ENCODE measurements around the gene SFMBT2. TPM values are rescaled to one million over a fixed set of nuclear protein-coding genes. Genes with fewer than 3 reads are reported as not detected.

SFMBT2 gene
- total and polyA plus RNA-seq, 2 of the 13 experiments (the other 11 are each of a cell fraction or from before 2014, with no cell fraction given): 0.01 to 0.02 TPM

- ATAC-seq (no peak), DNase-seq (ENCODE audit: low spot score) (no peak), FAIRE-seq (no peak)
- in situ Hi-C loops (cut with HindIII; ENCODE audit: extremely low pct_ligation_motif_present, low pct_unique_long_range_greater_than_20kb): no loop called here
- POLR2A ChIA-PET: no interaction called here
- Histone ChIP-seq H3K4me2 (ENCODE audit: low read depth, low read length) (no peak overlapping the region), H3K4me1 (ENCODE audit: insufficient read depth, low read length) (no peaks in the 10 kb centered on the region), H3K27ac (ENCODE audit: extremely low read length, insufficient read depth, low read length) (no peak overlapping the region), H3K4me3 (replicated peaks in 1 of 3; ENCODE audit: insufficient read depth in 1 of 3, low read depth in 2 of 3, low read length in 3 of 3) (no peak overlapping the region), H2AFZ (ENCODE audit: low read length) (no peak overlapping the region), H3K9me3 (ENCODE audit: low read length) (no peaks in the 10 kb centered on the region), H4K20me1 (ENCODE audit: insufficient read depth, low read length) (no peaks in the 10 kb centered on the region), H3K27me3 (ENCODE audit: control insufficient read depth in 1 of 2, insufficient read depth in 2 of 2, low read length in 2 of 2) (no peaks in the 10 kb centered on the region; a peak in 2 of 5 replicates), H3K9ac (ENCODE audit: insufficient read depth, low read depth, low read length) (no peak overlapping the region), H3K79me2 (ENCODE audit: insufficient read depth, low read length) (no peaks in the 10 kb centered on the region), H3K36me3 (replicated peaks in 1 of 2; ENCODE audit: control insufficient read depth in 1 of 2, insufficient read depth in 2 of 2, low read length in 2 of 2) (no peaks in the 10 kb centered on the region)
- WGBS (ENCODE audit: low lambda C conversion rate): under 1% methylated on average over 5 of the region's 8 CpGs
- TF ChIP-seq MYPOP (CRISPR knock-in tag; IDR thresholded peaks at IDR 0.05): no peak
- no peak for TF ChIP-seq MTF1 (CRISPR knock-in tag; IDR thresholded peaks at IDR 0.05)
- intact Hi-C loops (cut with micrococcal nuclease; ENCODE audit: unreplicated experiment): no loop called here
- CTCF ChIA-PET (ENCODE audit: low intra/inter-chr PET ratio, low total read pairs): no interaction called here
- no TSS peak for BruUV-seq (replicated peaks)
Measured at GRCh38 chr10:7258948-7259523, 151.8 kb downstream of the SFMBT2 start.

GRCh38 chr10:7255517-7255916, 155.3 kb downstream of the SFMBT2 start:
- Histone ChIP-seq H3K9ac (ENCODE audit: insufficient read depth, low read depth, low read length) (no peak overlapping the region), H4K20me1 (ENCODE audit: insufficient read depth, low read length) (no peaks in the 10 kb centered on the region), H3K4me1 (ENCODE audit: insufficient read depth, low read length) (no peaks in the 10 kb centered on the region), H3K27ac (ENCODE audit: extremely low read length, insufficient read depth, low read length) (no peak overlapping the region), H3K36me3 (replicated peaks in 1 of 2; ENCODE audit: control insufficient read depth in 1 of 2, insufficient read depth in 2 of 2, low read length in 2 of 2) (no peaks in the 10 kb centered on the region), H3K4me2 (ENCODE audit: low read depth, low read length) (no peak overlapping the region), H3K9me3 (ENCODE audit: low read length) (no peaks in the 10 kb centered on the region), H3K79me2 (ENCODE audit: insufficient read depth, low read length) (no peaks in the 10 kb centered on the region), H3K4me3 (replicated peaks in 1 of 3; ENCODE audit: insufficient read depth in 1 of 3, low read depth in 2 of 3, low read length in 3 of 3) (no peak overlapping the region), H2AFZ (ENCODE audit: low read length) (no peak overlapping the region), H3K27me3 (ENCODE audit: control insufficient read depth in 1 of 2, insufficient read depth in 2 of 2, low read length in 2 of 2) (no peaks in the 10 kb centered on the region; a peak in 1 of 5 replicates)
- ChIA-PET CTCF (ENCODE audit: low intra/inter-chr PET ratio, low total read pairs) (no interaction called here), POLR2A (no interaction called here)
- BruUV-seq (replicated peaks): no TSS peak
- FAIRE-seq: no peak
- in situ Hi-C loops (cut with HindIII; ENCODE audit: extremely low pct_ligation_motif_present, low pct_unique_long_range_greater_than_20kb): no loop called here
- intact Hi-C loops (cut with micrococcal nuclease; ENCODE audit: unreplicated experiment): no loop called here
- 10% methylated on average over 2 of the region's 2 CpGs for WGBS (ENCODE audit: low lambda C conversion rate)
- ATAC-seq: no peak
- no peak for DNase-seq (ENCODE audit: low spot score)
- TF ChIP-seq ZNF879 (CRISPR knock-in tag; IDR thresholded peaks at IDR 0.05) (no peak), ZKSCAN5 (CRISPR knock-in tag; IDR thresholded peaks at IDR 0.05) (no peak), BCL6 (CRISPR knock-in tag; IDR thresholded peaks at IDR 0.05) (no peak), ZNF704 (CRISPR knock-in tag; IDR thresholded peaks at IDR 0.05; ENCODE audit: borderline replicate concordance) (no peak)

All from HepG2 (cell line).